GM12864 (cell line): Measurements from ENCODE around the gene STK38.

Experiments used
- DNase-seq: peaks from one replicate; pipeline ENCODE4 v3.0.0-alpha.2; 2011; ENCODE audit warnings: low read depth
- H3K4me3 ChIP-seq: 2 replicates; pipeline ENCODE4 v1.5.1; 2011; ENCODE audit warnings: mild to moderate bottlenecking, low read depth, low read length, control low read depth
- TF ChIP-seq, protein P1 (sequence below): IDR thresholded peaks from 2 replicates; pipeline ENCODE4 v1.5.1; 2011; ENCODE audit warnings: low read depth, mild to moderate bottlenecking, moderate library complexity, low read length, control low read depth, inconsistent platforms; ENCODE audit errors: missing control alignments

Gene STK38

GRCh38 chr6:36563237-36563927 is 16.1 kb upstream of the STK38 start:
- TF ChIP-seq, protein P1, sequence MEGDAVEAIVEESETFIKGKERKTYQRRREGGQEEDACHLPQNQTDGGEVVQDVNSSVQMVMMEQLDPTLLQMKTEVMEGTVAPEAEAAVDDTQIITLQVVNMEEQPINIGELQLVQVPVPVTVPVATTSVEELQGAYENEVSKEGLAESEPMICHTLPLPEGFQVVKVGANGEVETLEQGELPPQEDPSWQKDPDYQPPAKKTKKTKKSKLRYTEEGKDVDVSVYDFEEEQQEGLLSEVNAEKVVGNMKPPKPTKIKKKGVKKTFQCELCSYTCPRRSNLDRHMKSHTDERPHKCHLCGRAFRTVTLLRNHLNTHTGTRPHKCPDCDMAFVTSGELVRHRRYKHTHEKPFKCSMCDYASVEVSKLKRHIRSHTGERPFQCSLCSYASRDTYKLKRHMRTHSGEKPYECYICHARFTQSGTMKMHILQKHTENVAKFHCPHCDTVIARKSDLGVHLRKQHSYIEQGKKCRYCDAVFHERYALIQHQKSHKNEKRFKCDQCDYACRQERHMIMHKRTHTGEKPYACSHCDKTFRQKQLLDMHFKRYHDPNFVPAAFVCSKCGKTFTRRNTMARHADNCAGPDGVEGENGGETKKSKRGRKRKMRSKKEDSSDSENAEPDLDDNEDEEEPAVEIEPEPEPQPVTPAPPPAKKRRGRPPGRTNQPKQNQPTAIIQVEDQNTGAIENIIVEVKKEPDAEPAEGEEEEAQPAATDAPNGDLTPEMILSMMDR = no peak
- no peak overlapping the region for H3K4me3 ChIP-seq
- no peak for DNase-seq

DNA sequence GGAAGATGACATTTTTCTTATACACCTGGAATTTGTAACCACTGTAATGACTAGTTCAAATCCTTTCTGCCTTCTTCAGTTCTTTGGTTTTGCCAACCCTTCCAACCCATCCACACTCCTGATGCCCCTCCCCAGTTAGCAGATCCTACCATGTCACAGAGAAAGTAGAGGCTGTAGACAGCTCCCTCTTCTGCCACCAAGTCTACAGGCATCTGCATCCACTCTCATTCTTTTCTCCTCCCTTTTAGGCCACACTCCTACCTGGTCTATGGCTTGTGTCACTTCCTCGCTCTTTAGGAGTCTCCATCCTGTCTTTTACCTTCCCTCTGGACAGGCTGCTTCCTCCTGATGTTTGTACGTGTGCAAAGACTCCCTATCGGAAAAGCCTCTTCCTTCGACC is 13.5 kb upstream of the STK38 start:
- no peak overlapping the region for H3K4me3 ChIP-seq
- no peak for DNase-seq
- TF ChIP-seq, protein P1 = no peak

- TF ChIP-seq, protein P1 = no peak
- DNase-seq = no peak
- no peak overlapping the region for H3K4me3 ChIP-seq
Observed at GRCh38 chr6:36559011-36559793, 11.9 kb upstream of the STK38 start.

GRCh38 chr6:36556281-36556680 is 9.0 kb upstream of the STK38 start:
- no peak for DNase-seq
- TF ChIP-seq, protein P1 = no peak
- H3K4me3 ChIP-seq = no peak overlapping the region

DNA sequence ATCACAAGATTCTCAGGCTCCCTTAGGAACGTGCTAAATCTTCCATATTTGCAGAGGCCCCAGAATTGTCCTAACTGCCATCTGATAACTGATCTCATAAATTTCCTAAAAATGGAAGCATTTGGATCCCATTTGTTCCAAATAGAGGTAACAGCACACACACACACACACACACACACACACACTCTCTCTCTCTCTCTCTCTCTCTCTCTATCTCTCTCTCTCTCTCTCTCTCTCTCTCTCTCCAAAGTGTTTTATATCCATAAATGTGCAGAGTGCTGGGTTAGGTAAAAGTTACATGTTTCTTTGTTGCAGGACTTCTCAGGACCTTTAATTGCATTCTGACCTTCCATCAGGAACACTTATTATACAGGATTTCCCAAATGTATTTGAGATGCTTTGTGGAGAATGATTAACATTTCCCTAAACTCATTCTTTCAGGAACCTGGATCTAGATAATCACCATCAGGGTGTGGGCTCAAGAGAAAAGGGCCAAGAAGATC is 8.5 kb upstream of the STK38 start:
- TF ChIP-seq, protein P1 = no peak
- DNase-seq = no peak
- no peak overlapping the region for H3K4me3 ChIP-seq

DNA sequence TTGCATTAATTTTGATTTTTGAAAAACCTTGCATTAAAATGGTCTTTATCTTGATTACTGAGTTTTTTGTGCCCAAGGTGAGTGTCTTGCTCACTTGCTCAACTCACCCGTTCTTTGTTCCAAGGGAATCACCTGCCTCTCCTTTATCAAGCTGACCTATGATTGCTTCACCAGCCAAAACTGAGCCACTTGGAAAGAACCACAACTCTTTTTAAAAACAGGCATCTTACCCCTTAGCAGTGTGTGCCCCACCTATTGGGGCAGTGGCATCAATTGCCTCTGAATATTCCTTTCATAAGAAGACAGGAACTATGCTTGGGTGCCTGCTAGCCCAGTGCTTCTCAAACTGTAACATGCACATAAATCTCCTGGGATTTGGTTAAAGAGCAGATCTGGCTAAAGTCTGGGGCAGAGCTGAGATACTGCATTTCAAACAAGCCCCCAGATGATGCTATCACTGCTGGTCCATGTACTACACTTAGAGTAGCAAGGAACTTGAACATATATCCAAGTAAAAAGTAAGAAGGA is 3.3 kb upstream of the STK38 start:
- no peak overlapping the region for H3K4me3 ChIP-seq
- TF ChIP-seq, protein P1 = no peak
- DNase-seq = no peak
